CD8-positive, alpha-beta memory T cell (primary cell): ENCODE results near the gene ZNF613. TPM values are rescaled to one million over a fixed set of nuclear protein-coding genes. Genes with fewer than 3 reads are reported as not detected.
A peak's percentile ranks its signal among the peaks of the same experiment; 100 is the strongest.
"Not testable (repeated sequence)": the region's sequence is repeated elsewhere in the genome, so short reads cannot be mapped to it uniquely, and the experiment has no call there.

Experiments
- CTCF ChIA-PET: fragments of 350-600 bp; sonication (Branson Sonifier 250); formaldehyde crosslinking; loops from one replicate; lab custom pipeline; 2021; ENCODE audit warnings: antibody characterized with exemption; lab: Charles Lee
- POLR2A ChIA-PET: fragments of 350-600 bp; sonication (Branson Sonifier 250); formaldehyde crosslinking; loops from one replicate; lab custom pipeline; 2021; ENCODE audit warnings: antibody characterized with exemption; lab: Charles Lee
- DNase-seq, 5 donors: peaks; one replicate each; pipeline versions ENCODE4 v3.0.0 to v3.0.0-alpha.2; 2020 to 2022; ENCODE audit warnings: mixed read lengths in 1 of 5
- H3K27ac ChIP-seq: one replicate; pipeline ENCODE4 v1.7.0; 2013; ENCODE audit warnings: low read depth, mild to moderate bottlenecking, low read length, moderate library complexity
- H3K27me3 ChIP-seq: 2 replicates; pipeline ENCODE4 v1.7.0; 2013; ENCODE audit warnings: low read length, mild to moderate bottlenecking; ENCODE audit not compliant: insufficient read depth, poor library complexity, severe bottlenecking
- H3K36me3 ChIP-seq: 2 replicates; pipeline ENCODE4 v1.7.0; 2013; ENCODE audit warnings: mild to moderate bottlenecking, low read length, moderate library complexity; ENCODE audit not compliant: insufficient read depth
- H3K4me1 ChIP-seq: 2 replicates; pipeline ENCODE4 v1.7.0; 2013; ENCODE audit warnings: mild to moderate bottlenecking, low read length, moderate library complexity; ENCODE audit not compliant: insufficient read depth
- H3K4me3 ChIP-seq: 2 replicates; pipeline ENCODE4 v1.7.0; 2013; ENCODE audit warnings: mild to moderate bottlenecking, low read length
- H3K9me3 ChIP-seq: 2 replicates; pipeline ENCODE4 v1.7.0; 2013; ENCODE audit warnings: mild to moderate bottlenecking, low read length
- H3K27ac Mint-ChIP-seq, 8 donors: one replicate each; pipeline ENCODE4 v1.8.0; 2020 to 2021; ENCODE audit warnings: mixed read lengths in 8 of 8, mild to moderate bottlenecking in 6 of 8, inconsistent platforms in 3 of 8, moderate library complexity in 3 of 8
- H3K27me3 Mint-ChIP-seq, 2 donors: one replicate each; pipeline ENCODE4 v1.8.0; 2020 to 2021; ENCODE audit warnings: mixed read lengths in 2 of 2, mild to moderate bottlenecking in 1 of 2, moderate library complexity in 1 of 2
- H3K36me3 Mint-ChIP-seq, 3 donors: one replicate each; pipeline ENCODE4 v1.8.0; 2020 to 2021; ENCODE audit warnings: mixed read lengths in 3 of 3, inconsistent platforms in 1 of 3, mild to moderate bottlenecking in 1 of 3
- H3K4me1 Mint-ChIP-seq, 3 donors: one replicate each; pipeline ENCODE4 v1.8.0; 2020 to 2021; ENCODE audit warnings: mixed read lengths in 3 of 3, inconsistent platforms in 1 of 3, mild to moderate bottlenecking in 1 of 3
- H3K4me3 Mint-ChIP-seq, 7 donors: one replicate each; pipeline ENCODE4 v1.8.0; 2020 to 2021; ENCODE audit warnings: mixed read lengths in 7 of 7, mild to moderate bottlenecking in 6 of 7, moderate library complexity in 4 of 7, inconsistent platforms in 2 of 7
- H3K9me3 Mint-ChIP-seq, 5 donors: one replicate each; pipeline ENCODE4 v1.8.0; 2020 to 2022; ENCODE audit warnings: mixed read lengths in 5 of 5, mild to moderate bottlenecking in 3 of 5, moderate library complexity in 2 of 5, inconsistent platforms in 1 of 5
- polyA plus RNA-seq: library from polyadenylated mRNA; unstranded; fragments of 300-500 nt; fragmentation: Illumina TruSeq; gene quantifications from one replicate; pipeline ENCODE4 v1.2.3, GENCODE V29; 2021
- total RNA-seq, 2 experiments: library from RNA; stranded (reverse); gene quantifications; one replicate each; pipeline ENCODE4 v1.2.3, GENCODE V29; 2021

Gene ZNF613
- total and polyA plus RNA-seq, 3 experiments from 2014 or later = 3.5 to 4.6 (median 3.5) TPM

DNA sequence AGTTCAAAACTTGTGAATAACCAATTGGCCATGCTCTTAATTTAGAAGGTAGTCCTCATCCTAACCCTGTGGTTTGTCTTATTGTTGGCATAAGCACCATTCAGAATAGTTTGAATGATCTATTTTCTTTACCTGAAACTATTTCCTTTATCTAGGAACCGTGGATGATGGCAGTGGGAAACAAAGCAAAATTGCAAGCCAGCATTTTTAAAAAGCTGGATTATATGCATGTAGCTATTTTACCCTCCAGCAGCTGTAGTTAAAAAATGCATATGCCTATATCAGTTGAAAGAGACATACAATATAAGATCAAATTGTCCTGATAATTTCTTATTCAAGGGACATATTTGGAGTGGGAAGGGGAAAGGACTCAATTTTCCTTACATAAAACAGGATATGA lies 19.3 kb downstream of the ZNF613 start:
- Mint-ChIP-seq H3K36me3 (peaks cover 29 to 71% (median 60%) of the 10 kb centered on the region in 3 donors), H3K27ac (no peak overlapping the region), H3K4me1 (no peaks in the 10 kb centered on the region), H3K9me3 (peaks cover 62 to 98% (median 97%) of the 10 kb centered on the region in 5 donors), H3K27me3 (no peaks in the 10 kb centered on the region), H3K4me3 (no peak overlapping the region)
- Histone ChIP-seq H3K4me3 (no peak overlapping the region), H3K36me3 (peaks cover 36% of the 10 kb centered on the region), H3K27me3 (no peaks in the 10 kb centered on the region), H3K9me3 (peaks cover 85% of the 10 kb centered on the region), H3K27ac (no peak overlapping the region), H3K4me1 (no peaks in the 10 kb centered on the region)
- ChIA-PET POLR2A (no interaction called here), CTCF (no interaction called here)
- no peak for DNase-seq

GRCh38 chr19:51948975-51949374 lies 21.7 kb downstream of the ZNF613 start:
- H3K9me3 ChIP-seq = peaks cover 64% of the 10 kb centered on the region
- H3K4me1 ChIP-seq = no peaks in the 10 kb centered on the region
- Mint-ChIP-seq H3K27me3 (no peaks in the 10 kb centered on the region), H3K27ac (no peak overlapping the region), H3K9me3 (peaks cover 52 to 88% (median 86%) of the 10 kb centered on the region in 5 donors), H3K36me3 (peaks cover 11 to 57% (median 42%) of the 10 kb centered on the region in 3 donors), H3K4me1 (no peaks in the 10 kb centered on the region), H3K4me3 (no peak overlapping the region)
- POLR2A ChIA-PET = no interaction called here
- CTCF ChIA-PET = no interaction called here
- H3K4me3 ChIP-seq = no peak overlapping the region
- DNase-seq = no peak
- peaks cover 12% of the 10 kb centered on the region for H3K36me3 ChIP-seq
- H3K27ac ChIP-seq = no peak overlapping the region
- H3K27me3 ChIP-seq = no peaks in the 10 kb centered on the region

- H3K27me3 ChIP-seq, H3K27ac Mint-ChIP-seq, H3K4me1 Mint-ChIP-seq, POLR2A ChIA-PET, DNase-seq, H3K27me3 Mint-ChIP-seq, H3K4me3 ChIP-seq, H3K4me1 ChIP-seq, CTCF ChIA-PET, H3K27ac ChIP-seq, H3K36me3 ChIP-seq: not testable (repeated sequence)
- peak overlapping the region in 1 of 7 donors; percentile 51 for H3K4me3 Mint-ChIP-seq
- peaks cover 2 to 42% (median 23%) of the 10 kb centered on the region in 3 donors for H3K36me3 Mint-ChIP-seq
- H3K9me3 ChIP-seq = peaks cover 30% of the 10 kb centered on the region
- H3K9me3 Mint-ChIP-seq = peaks cover 60 to 91% (median 81%) of the 10 kb centered on the region in 5 donors
These were observed 30.6 kb downstream of the ZNF613 start for GRCh38 chr19:51957846-51958245.

DNA sequence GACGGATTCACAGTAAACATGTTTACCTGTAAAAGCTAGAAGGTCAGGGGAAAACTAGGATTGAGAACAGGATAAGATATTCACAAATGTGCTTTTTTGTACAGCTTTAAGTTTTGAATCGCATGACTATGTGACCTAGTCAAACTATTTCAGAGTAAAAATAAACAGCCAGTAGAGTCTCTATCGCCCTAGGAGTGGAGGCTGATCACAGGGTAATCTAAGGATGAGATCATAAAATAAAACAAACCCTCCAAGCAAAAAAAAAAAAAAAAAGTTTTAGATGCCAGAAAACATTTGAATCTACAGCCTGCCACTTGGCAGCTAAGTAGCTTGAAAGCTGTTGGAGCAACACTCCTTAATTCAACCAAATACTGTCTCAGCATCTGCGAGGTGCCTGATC lies 32.5 kb downstream of the ZNF613 start:
- peaks cover 10 to 55% (median 36%) of the 10 kb centered on the region in 3 donors for H3K36me3 Mint-ChIP-seq
- POLR2A ChIA-PET = no interaction called here
- H3K4me1 Mint-ChIP-seq = peaks cover 0 to 4% (median 0%) of the 10 kb centered on the region in 3 donors
- H3K27me3 Mint-ChIP-seq = no peaks in the 10 kb centered on the region
- no peaks in the 10 kb centered on the region for H3K27me3 ChIP-seq
- H3K9me3 Mint-ChIP-seq = peaks cover 69 to 98% (median 91%) of the 10 kb centered on the region in 5 donors
- H3K27ac ChIP-seq = no peak overlapping the region
- H3K4me1 ChIP-seq = no peaks in the 10 kb centered on the region
- no peak overlapping the region for H3K4me3 Mint-ChIP-seq
- H3K36me3 ChIP-seq = peaks cover 3% of the 10 kb centered on the region
- H3K9me3 ChIP-seq = peaks cover 49% of the 10 kb centered on the region
- CTCF ChIA-PET = no interaction called here
- DNase-seq = no peak
- no peak overlapping the region for H3K4me3 ChIP-seq
- no peak overlapping the region for H3K27ac Mint-ChIP-seq

DNA sequence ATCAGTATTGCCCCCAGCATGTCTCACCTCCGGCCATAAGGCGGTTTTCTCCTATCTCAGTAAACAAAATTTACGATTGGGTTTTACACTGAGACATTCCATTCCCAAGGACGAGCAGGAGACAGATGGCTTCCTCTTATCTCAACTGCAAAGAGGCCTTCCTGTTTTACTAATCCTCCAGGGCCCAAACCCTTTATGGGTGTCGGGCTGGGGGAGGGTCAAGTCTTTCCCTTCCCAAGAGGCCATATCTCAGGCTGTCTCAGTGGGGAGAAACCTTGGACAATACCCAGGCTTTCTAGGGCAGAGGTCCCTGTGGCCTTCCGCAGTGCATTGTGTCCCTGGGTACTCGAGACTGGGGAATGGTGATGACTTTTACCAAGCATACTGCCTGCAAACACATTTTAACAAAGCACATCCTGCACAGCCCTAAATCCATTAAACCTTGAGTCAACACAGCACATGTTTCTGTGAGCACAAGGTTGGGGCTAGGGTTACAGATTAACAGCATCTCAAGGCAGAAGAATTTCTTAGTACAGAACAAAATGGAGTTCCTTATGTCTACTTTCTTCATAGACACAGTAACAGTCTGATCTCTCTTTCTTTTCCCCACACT lies 33.5 kb downstream of the ZNF613 start:
- H3K27me3 ChIP-seq, H3K4me1 Mint-ChIP-seq, CTCF ChIA-PET, H3K4me3 Mint-ChIP-seq, H3K27ac ChIP-seq, H3K27ac Mint-ChIP-seq, H3K27me3 Mint-ChIP-seq, POLR2A ChIA-PET, DNase-seq, H3K4me3 ChIP-seq, H3K4me1 ChIP-seq: not testable (repeated sequence)
- Mint-ChIP-seq H3K36me3 (peaks cover 18 to 64% (median 44%) of the 10 kb centered on the region in 3 donors), H3K9me3 (peaks cover 70 to 99% (median 91%) of the 10 kb centered on the region in 5 donors)
- Histone ChIP-seq H3K36me3 (peaks cover 12% of the 10 kb centered on the region), H3K9me3 (peaks cover 58% of the 10 kb centered on the region)

- H3K4me3 ChIP-seq = peak overlapping the region; percentile 9
- H3K9me3 Mint-ChIP-seq = peaks cover 59 to 97% (median 91%) of the 10 kb centered on the region in 5 donors
- CTCF ChIA-PET = no interaction called here
These were observed 38.3 kb downstream of the ZNF613 start for GRCh38 chr19:51965583-51965982.

DNA sequence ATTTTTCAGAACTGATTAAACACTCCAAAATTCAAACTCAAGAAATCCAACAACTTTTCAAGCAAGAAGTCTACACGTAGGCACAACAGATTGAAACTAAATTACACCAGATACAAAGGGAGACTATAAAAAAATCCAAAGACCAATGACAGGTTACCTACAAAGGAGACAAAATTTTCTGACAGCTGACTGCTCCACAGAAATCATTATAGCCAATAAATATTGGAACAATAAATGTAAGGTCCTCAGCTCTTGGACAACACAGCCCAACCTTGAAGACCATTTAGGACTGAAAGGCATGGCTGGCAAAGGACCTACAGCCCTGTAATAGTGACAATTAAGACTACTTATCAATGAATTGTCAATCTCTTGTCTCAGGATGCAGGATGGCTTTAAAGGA lies 43.4 kb downstream of the ZNF613 start:
- no peaks in the 10 kb centered on the region for H3K4me1 Mint-ChIP-seq
- H3K4me1 ChIP-seq = no peaks in the 10 kb centered on the region
- H3K36me3 ChIP-seq = peaks cover 81% of the 10 kb centered on the region
- no peaks in the 10 kb centered on the region for H3K27me3 Mint-ChIP-seq
- H3K4me3 ChIP-seq = peak overlapping the region; percentile 26
- no peak overlapping the region for H3K4me3 Mint-ChIP-seq
- peaks cover 50 to 96% (median 90%) of the 10 kb centered on the region in 5 donors for H3K9me3 Mint-ChIP-seq
- DNase-seq = no peak
- peaks cover 62 to 91% (median 88%) of the 10 kb centered on the region in 3 donors for H3K36me3 Mint-ChIP-seq
- H3K27me3 ChIP-seq = no peaks in the 10 kb centered on the region
- H3K27ac ChIP-seq = no peak overlapping the region
- POLR2A ChIA-PET = no interaction called here
- no peak overlapping the region for H3K27ac Mint-ChIP-seq
- CTCF ChIA-PET = interaction anchor here (1.2 kb wide), 1 partner anchor 43 kb away, joined by 3 read pairs; no protein-coding TSS in a partner anchor
- peaks cover 75% of the 10 kb centered on the region for H3K9me3 ChIP-seq

More at GRCh38 chr19:51965583-51965982, 38.3 kb downstream of the ZNF613 start:
- Histone ChIP-seq H3K4me1 (no peaks in the 10 kb centered on the region), H3K9me3 (peaks cover 80% of the 10 kb centered on the region), H3K36me3 (peaks cover 52% of the 10 kb centered on the region), H3K27me3 (no peaks in the 10 kb centered on the region), H3K27ac (no peak overlapping the region)
- Mint-ChIP-seq H3K36me3 (peaks cover 46 to 83% (median 80%) of the 10 kb centered on the region in 3 donors), H3K4me3 (no peak overlapping the region), H3K27me3 (no peaks in the 10 kb centered on the region), H3K4me1 (no peaks in the 10 kb centered on the region), H3K27ac (peak overlapping the region in 1 of 8 donors; percentile 11)
- DNase-seq = no peak
- POLR2A ChIA-PET = no interaction called here

- H3K27ac Mint-ChIP-seq = no peak overlapping the region
- POLR2A ChIA-PET = no interaction called here
- Histone ChIP-seq H3K4me3 (peak overlapping the region; percentile 4), H3K9me3 (peaks cover 74% of the 10 kb centered on the region), H3K36me3 (peaks cover 72% of the 10 kb centered on the region), H3K27ac (no peak overlapping the region), H3K27me3 (no peaks in the 10 kb centered on the region), H3K4me1 (no peaks in the 10 kb centered on the region)
- H3K36me3 Mint-ChIP-seq = peaks cover 64 to 92% (median 87%) of the 10 kb centered on the region in 3 donors
- peaks cover 0 to 4% (median 0%) of the 10 kb centered on the region in 3 donors for H3K4me1 Mint-ChIP-seq
- H3K27me3 Mint-ChIP-seq = no peaks in the 10 kb centered on the region
- no peak for DNase-seq
- CTCF ChIA-PET = interaction anchor here (1.2 kb wide), 1 partner anchor 44 kb away, joined by 3 read pairs; no protein-coding TSS in a partner anchor
- no peak overlapping the region for H3K4me3 Mint-ChIP-seq
- peaks cover 54 to 94% (median 89%) of the 10 kb centered on the region in 5 donors for H3K9me3 Mint-ChIP-seq
These were observed 44.4 kb downstream of the ZNF613 start for GRCh38 chr19:51971624-51972023.
